ENCODE measurements around the gene BAIAP2.

BAIAP2 gene

DNA sequence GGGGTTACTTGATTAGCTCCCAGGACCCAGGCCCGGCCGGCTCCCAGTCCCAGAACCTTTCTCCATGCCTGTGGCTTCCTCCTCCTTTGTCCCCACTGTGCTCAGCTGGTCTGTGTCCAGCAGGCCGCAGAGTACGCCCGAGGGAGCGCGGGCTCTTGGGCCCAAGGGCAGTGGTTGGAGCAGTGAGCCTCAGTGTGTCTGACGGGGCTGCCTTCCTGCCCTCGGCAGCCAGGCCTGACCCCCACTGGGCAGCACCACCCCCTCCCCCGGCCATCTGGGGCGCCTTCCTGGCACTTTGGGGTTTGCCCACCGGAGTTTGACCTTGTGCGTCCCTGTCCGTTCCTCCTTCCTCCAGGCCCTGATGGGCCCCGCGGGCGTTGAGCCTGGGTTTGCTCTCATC is 67.9 kb downstream of the BAIAP2 start:
- DNase-seq (ENCODE audit: low read depth in 2 of 2, low spot score in 1 of 2) = no peak

DNA sequence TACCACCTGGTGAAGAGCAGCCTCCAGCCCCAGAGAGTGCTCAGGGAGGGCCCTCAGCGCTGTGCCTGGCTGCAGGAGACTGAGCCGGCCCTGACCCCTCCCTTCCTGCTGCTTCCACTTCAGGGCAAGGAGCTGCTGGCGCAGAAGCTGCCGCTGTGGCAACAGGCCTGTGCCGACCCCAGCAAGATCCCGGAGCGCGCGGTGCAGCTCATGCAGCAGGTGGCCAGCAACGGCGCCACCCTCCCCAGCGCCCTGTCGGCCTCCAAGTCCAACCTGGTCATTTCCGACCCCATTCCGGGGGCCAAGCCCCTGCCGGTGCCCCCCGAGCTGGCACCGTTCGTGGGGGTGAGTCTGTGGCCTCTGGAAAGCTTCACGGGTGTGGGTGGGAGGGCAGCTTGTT is 68.4 kb downstream of the BAIAP2 start:
- DNase-seq (ENCODE audit: low read depth in 2 of 2, low spot score in 1 of 2) = no peak

GRCh38 chr17:81106716-81107115 is 71.8 kb downstream of the BAIAP2 start:
- no peak for DNase-seq (ENCODE audit: low read depth in 2 of 2, low spot score in 1 of 2)

DNA sequence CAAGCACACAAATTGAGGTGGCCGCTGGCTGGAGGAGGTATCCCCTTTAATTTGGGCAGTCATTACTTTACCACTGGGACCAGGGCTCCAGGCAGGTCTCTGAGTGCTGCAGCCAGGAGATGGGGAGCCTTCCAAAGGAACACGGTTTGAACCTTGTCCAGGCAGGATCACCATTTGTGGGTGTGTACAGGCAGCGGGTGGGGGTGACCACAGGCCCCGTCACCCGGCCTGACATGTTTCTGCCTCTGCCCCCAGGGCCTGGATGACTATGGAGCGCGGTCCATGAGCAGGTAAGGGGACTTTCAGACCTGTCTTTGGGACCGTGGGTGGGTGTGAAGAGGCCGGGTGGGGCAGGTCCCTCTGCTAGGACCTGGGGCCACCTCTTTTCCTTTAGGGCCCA is 73.3 kb downstream of the BAIAP2 start:
- no peak for DNase-seq (ENCODE audit: low read depth in 2 of 2, low spot score in 1 of 2)

DNA sequence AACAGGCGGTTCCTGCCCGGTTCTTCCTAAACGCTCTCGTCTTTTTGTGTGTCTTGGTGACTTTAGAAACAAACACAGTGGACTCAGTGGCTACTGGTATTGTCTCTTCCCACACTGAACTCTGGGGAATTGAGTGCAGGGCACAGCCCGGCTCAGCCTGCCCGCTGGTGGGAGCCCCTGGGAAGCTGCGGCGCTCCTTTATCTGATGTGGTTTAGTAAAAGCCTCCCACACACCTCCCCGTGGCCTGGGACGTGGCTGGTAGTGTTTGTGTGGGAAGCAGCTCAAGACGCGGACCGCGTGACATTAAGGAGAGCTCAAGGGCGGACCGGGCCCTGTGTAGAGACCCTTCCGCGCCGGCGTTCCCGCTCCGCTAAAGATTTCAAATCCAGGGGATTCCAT is 75.0 kb downstream of the BAIAP2 start:
- no peak for DNase-seq (ENCODE audit: low read depth in 2 of 2, low spot score in 1 of 2)

- DNase-seq (ENCODE audit: low read depth in 2 of 2, low spot score in 1 of 2) = no peak
These were observed 75.6 kb downstream of the BAIAP2 start for GRCh38 chr17:81110488-81111040.

- DNase-seq (ENCODE audit: low read depth in 2 of 2, low spot score in 1 of 2) = no peak
These were observed 76.1 kb downstream of the BAIAP2 start for GRCh38 chr17:81111066-81111465.

DNA sequence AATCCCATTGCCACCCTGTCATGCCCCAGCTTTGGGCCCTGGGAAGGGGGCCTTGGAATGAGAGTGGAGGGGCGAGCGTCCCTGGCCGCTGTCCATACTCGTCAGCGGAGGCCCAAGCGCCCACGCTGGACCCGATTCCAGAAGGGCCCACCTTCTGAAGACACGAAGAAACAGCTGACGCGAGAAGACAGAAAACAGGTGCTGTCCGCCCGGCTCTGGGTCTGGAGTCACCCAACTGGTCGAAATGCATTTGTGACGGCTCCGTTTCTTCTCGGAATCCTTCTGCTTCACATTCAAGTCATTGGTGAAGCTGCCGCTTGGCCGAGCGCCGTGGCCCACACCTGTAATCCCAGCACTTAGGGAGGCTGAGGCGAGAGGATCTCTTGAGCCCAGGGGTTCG is 77.5 kb downstream of the BAIAP2 start:
- no peak for DNase-seq (ENCODE audit: low read depth in 2 of 2, low spot score in 1 of 2)

DNA sequence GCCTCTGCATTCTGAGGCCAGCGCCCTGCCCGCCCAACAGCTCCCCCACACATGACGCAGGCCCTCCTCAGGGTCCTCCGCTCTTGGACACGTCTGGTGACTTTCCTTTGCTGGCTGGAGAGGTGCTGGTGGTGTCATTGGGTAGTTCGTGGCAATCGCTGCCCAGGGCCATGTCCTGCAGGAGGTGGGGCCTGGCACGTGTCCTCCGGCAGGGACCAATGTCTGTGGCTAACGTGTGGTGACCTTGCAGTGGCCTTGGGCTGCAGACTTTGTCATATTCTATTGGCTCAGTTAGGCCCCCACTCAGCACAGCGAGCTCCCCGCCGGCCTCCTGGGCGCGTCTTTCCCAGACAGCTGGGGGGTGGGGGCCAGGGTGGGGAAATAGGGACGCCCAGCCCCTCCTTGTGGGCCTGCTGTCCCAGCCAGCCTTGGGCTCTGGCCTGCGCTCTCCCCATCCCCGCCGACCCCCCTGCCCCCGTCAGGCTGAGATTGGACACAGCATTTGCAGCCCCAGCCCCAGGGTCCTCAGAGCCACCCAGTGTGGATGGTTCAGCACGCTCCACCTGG is 78.3 kb downstream of the BAIAP2 start:
- no peak for DNase-seq (ENCODE audit: low read depth in 2 of 2, low spot score in 1 of 2)

DNA sequence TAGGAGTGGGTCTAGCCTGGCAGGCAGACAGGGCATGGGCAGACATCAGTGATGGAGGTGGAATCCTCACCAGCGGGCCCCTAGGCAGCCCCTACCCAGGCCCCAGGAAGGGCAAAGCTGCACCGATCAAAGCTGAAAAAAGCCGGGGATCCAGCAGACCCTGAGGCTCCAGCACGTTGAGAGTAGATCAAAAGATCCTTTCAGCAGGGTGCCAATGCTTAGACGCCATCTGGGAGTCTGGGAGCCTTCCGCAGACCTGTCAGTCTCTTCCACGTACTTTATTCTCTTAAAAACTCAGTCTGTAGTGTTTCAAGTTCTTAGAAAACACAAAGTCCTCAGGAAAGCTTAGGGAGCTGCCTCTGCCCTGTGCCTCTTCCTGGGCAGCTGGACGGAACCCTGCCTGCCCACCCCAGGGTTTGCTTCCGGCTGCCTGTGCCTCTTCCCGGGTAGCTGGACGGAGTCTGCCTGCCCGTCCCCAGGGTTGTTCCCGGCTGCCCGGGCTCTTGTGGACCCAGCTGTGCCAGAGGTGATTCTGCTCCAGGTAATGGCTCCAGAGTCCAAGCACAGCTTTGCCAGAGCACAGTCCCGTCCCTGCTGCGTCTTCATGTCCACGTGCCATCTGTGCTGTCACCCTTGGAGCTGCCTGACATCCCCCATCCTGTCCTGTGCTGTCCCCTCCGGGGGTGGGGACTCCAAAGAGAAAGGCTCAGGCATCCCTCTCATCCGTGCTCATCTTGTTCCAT is 79.6 kb downstream of the BAIAP2 start:
- no peak for DNase-seq (ENCODE audit: low read depth in 2 of 2, low spot score in 1 of 2)

DNA sequence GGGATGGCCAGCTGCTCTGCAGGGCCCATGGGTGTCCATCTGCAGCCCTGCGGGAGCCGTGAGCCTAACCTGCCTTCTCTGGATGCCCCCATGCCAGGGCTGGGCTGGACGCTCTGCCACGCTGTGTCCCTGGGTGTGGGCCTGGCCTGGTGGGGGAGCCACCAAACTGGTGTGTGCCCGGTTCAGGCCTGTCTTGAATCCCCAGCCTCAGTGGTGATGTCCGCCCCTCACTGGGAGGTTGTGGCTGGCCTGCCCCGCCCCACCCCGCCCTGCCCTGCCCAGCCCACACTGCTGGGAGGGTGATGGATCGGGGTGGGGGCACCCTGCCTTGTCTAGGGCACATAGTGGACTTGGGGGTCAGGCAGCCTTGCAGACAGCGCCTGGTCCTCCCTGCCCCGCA is 80.3 kb downstream of the BAIAP2 start:
- no peak for DNase-seq (ENCODE audit: low read depth in 2 of 2, low spot score in 1 of 2)

DNA sequence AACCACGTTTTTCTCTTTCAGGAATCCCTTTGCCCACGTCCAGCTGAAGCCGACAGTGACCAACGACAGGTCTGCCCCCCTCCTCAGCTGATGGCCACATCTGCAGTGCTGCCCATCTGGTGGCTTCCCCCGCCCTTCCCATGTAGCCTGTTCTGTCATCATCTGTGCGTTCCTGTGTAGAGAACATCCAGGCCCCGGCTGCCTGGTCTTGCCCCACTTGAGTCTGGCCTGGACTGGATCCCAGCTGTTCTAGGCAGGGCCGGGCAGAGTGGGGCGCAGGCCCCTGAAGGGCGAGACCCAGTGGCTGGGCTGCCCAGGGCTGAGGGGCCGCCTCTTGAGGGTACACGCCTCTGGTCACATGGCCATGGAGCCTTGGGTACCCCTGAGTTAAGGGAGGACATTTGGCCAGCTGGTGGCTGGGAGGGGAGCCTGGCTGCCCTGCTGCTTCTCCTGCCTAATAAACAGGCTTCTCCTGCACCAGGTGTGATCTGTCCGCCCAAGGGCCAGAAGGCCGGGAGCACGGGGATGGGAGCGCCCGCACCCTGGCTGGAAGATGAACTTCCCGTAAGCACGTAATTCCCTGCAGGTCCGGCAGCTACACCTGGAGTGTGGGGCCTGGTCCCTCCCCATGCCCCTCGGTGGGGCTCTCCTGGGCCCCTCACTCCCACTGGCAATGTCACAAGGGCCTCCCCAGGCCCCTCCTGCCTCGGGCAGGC is 81.0 kb downstream of the BAIAP2 start:
- DNase-seq (ENCODE audit: low read depth in 2 of 2, low spot score in 1 of 2) = no peak

- no peak for DNase-seq (ENCODE audit: low read depth in 2 of 2, low spot score in 1 of 2)
These were observed 81.8 kb downstream of the BAIAP2 start for GRCh38 chr17:81116704-81117103.

DNA sequence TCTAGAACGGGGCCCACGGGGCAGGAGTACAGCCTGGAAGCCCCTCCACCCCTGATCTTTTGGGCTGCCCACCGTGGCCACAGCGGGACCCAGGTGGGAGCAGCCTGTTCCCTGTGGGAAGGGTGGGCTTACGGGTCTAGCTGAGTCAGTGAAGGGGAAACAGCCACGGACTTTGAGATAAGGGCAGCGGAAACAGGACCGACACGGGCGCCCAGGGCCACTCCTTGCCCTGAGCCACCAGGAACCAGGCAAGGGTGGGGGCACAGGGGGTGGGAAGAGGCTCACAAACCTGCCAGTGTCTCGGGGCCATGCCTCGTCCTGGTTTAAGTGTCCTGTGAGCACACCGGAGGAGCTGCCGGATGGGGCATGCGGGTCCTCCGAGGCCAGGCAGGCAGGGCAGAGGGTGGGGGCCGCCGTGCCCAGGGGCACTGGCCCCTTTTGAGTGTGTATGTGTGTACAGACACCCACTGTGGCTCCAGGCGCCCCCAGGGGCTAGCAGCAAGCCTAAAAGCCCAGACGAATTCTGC is 82.8 kb downstream of the BAIAP2 start:
- no peak for DNase-seq (ENCODE audit: low read depth in 2 of 2, low spot score in 1 of 2)

DNA sequence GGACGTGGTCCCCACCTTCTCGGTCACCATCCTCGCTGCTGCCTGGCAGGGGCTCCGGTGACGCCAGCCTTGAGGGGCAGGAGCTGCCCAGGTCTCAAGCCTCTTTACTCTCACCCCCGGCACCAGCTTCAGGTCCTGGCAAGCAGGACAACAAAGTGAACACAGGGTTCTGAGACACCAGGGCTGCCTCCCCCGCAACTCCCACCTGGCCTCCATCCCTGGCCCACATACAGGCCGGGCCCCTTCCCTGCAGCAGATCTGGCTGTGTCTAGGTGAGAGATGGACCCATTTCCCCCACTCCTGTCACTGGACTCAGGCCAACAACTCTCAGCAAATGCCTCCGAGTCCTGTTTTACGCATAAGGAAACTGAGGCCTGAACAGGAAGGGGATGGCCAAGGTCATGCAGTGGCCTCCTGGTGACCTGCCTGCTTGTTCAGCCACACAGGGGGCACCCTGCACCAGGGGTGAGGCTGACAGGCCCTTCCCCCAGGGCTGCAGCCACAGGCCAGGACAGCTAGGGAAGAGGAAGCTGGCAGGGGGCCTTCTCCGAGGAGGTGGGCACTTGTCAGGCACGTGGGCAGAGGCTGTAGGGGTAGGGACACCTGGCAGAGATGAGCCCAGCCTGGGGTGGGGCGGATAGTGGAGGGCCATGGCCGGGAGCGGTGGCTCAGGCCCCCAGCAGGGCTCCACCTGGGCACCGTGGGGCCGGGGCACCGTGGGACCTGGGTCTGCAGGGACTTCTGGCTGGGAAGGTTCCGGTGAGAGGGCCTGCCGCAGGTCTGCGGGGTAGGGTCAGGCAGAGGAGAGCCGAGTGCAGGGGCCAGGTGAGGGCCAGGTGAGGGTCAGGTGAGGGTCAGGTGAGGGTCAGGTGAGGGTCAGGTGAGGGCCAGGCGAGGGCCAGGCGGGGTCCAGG is 83.6 kb downstream of the BAIAP2 start:
- no peak for DNase-seq (ENCODE audit: low read depth in 2 of 2, low spot score in 1 of 2)

DNA sequence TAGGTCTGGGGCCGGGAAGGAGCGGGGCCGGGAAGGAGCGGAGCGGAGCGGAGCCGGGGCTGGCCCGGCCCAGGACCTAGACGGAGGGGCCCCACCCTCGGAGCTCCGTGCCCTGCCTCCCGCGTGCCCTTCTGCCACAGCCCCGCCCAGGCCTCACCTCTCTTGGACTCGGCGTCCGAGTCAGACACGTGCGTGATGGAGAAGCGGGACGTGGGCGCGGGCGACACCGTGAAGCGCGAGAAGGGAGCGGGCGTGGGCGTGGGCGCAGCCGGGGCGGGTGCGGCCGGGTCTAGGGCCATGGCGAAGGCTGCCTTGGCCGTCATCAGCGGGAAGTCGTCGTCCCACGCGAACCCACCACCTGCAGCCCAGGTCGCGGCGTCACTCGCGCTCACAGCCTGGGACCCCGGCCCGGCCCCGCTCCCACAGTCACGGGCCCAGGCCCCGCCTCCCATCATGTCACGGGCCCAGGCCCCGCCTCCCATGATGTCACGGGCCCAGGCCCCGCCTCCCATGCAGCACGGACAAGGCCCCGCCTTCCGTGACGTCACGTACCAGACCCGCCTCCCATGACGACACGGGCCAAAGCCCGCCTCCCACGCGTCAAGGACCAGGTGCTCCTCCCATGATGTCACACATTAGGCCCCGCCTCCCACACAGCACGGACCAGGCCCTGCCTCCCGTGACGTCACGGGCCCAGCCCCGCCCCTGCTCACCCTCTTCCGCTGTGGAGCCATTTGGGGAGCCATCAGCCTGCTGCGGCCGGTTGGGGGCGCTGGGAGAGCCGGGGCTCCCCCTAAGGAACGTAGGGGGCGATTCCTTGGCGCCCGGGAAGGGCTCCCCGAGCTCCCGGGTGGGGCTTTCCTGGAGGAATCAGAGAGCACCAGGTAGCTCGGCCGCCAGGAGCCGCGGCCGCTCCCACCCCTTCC is 84.5 kb downstream of the BAIAP2 start:
- peak; percentile 32 to 57 for DNase-seq (ENCODE audit: low read depth in 2 of 2, low spot score in 1 of 2)

DNA sequence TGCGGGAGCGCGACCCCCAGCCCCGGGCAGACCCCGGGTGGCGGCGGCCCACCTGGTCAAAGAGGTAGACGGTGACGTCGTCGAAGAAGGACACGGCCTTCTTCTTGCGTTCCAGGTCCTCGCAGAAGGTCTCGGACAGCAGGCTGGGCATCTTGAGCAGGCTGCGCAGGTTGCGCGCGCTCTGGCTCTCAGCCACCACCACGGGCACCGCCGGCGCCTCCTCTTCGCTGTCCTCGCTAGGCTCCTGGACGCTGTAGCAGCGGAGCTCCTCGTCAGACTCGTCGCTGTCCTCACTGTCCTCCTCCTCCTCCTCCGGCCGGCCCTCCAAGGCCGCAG is 85.2 kb downstream of the BAIAP2 start:
- DNase-seq (ENCODE audit: low read depth in 2 of 2, low spot score in 1 of 2) = no peak

- DNase-seq (ENCODE audit: low read depth in 2 of 2, low spot score in 1 of 2) = no peak
These were observed 86.0 kb downstream of the BAIAP2 start for GRCh38 chr17:81120695-81121621.

All from stimulated activated CD8-positive, alpha-beta memory T cell treated with anti-CD3 and anti-CD28 coated beads, Interleukin-4, amount 100 ng/mL, for 1 hour (primary cell).